Cardiac muscle cell (in vitro differentiated cells and primary cell): ENCODE results near the gene LMX1B. TPM values are rescaled to one million over a fixed set of nuclear protein-coding genes. Genes with fewer than 3 reads are reported as not detected.

ENCODE experiments used
- DNase-seq, 2 donors: peaks; one replicate each; pipeline versions ENCODE4 v3.0.0 to v3.0.0-alpha.2; 2010 to 2017; ENCODE audit warnings: low read depth in 1 of 2, low spot score in 1 of 2
- H3K27ac ChIP-seq: fragments of 200-600 bp; sonication (generic); 2 replicates; pipeline ENCODE4 v1.5.1; 2016
- H3K27me3 ChIP-seq: fragments of 200-600 bp; sonication (generic); 2 replicates; pipeline ENCODE4 v1.6.0; 2016; ENCODE audit warnings: control low read depth
- H3K36me3 ChIP-seq: fragments of 200-600 bp; sonication (generic); 2 replicates; pipeline ENCODE4 v1.5.1; 2016; ENCODE audit warnings: control low read depth
- H3K4me1 ChIP-seq: fragments of 200-600 bp; sonication (generic); 2 replicates; pipeline ENCODE4 v1.8.1; 2017; ENCODE audit warnings: low read depth, mild to moderate bottlenecking, mixed run types
- H3K4me3 ChIP-seq: fragments of 200-600 bp; sonication (generic); 2 replicates; pipeline ENCODE4 v1.5.1; 2016; ENCODE audit warnings: mild to moderate bottlenecking
- H3K9me3 ChIP-seq: fragments of 200-600 bp; sonication (generic); 2 replicates; pipeline ENCODE4 v1.5.1; 2017; ENCODE audit warnings: low read depth, mild to moderate bottlenecking, control low read depth
- polyA plus RNA-seq: library from polyadenylated mRNA; unstranded; fragments of >200 nt; fragmentation: Nextera tagmentation; extraction: Ambion mirVana; gene quantifications from 2 replicates; pipeline ENCODE4 v1.2.1, GENCODE V29; 2016
- total RNA-seq: library from RNA; depleted of rRNA; stranded (reverse); fragments of >200 nt; gene quantifications from 2 replicates; pipeline ENCODE4 v1.2.3, GENCODE V29; 2016
- TF ChIP-seq, protein P1 (sequence below): IDR thresholded peaks from 2 replicates; pipeline ENCODE4 v1.5.1; 2012; ENCODE audit warnings: low read depth, mild to moderate bottlenecking, low read length

Gene LMX1B
- total and polyA plus RNA-seq, 2 experiments from 2014 or later = not detected

DNA sequence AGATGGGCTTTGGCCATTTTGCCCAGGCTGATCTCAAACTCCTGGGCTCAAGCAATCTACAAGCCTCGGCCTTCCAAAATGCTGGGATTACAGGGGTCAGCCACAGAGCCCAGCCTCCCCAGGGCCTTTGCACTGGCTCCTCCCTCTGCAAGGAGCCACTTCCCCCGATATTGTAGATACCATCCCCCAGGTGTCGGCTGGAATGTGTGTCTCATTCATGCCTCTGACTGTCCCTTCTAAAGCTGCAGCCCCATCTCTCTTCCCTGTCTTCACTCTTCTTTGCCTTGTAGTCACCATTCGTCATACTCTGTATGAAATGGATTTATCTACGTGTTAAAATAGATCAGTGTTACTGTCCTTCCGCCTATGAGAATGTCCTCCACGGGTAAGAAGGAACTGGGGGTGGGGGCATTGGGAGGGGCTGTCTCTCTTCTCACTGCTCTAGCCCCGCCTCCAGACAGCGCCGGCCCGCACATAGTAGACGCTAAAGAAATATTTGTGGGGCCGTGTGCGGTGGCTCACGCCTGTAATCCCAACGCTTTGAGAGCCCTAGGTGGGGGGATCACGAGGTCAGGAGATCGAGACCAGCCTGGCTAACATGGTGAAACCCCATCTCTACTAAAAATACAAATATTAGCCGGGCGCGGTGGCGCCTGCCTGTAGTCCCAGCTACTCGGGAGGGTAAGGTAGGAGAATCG is 68.5 kb downstream of the LMX1B start:
- no peak overlapping the region for H3K4me3 ChIP-seq

DNA sequence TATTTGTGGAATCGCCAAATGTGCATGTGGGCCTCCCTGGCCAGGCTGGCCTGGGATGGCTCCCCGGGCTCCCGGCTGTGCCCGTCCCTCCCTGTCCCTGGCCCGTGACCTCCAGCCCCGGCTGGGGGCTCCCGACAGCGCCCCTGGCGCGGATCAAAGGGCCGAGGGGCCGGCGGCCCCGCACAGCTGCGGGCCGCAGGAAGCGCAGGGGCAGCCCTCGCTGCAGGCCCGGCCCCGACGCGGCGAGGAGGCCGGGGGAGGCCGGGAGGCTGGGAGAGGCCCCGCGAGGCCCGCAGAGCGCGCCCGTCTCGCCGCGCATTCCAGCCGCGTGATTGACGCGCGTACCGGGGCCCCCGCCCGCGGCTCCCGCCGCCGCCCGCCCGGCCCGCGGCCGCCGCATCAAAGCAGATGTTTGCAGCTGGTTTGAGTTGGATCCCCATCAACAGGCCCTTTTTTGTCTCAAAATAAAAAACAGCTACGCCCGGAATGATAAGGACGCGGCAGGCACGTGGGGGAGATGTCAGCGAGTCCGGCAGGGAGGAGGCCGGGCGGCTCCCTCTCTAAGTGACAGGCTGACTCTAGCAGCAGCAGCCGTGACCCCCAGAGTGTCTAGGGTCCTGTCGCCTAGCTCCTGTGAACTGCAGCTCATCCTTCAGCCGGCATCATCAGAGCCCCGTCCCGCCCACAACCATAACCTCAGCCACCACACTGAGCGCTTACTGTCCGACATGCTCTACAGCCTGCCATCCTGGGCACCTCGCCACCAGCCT is 69.4 kb downstream of the LMX1B start:
- H3K9me3 ChIP-seq = no peaks in the 10 kb centered on the region

More for the DNA sequence above, 68.5 kb downstream of the LMX1B start:
- DNase-seq = no peak
- no peaks in the 10 kb centered on the region for H3K4me1 ChIP-seq
- no peaks in the 10 kb centered on the region for H3K9me3 ChIP-seq
- H3K27ac ChIP-seq = no peak overlapping the region
- no peaks in the 10 kb centered on the region for H3K36me3 ChIP-seq
- TF ChIP-seq, protein P1, sequence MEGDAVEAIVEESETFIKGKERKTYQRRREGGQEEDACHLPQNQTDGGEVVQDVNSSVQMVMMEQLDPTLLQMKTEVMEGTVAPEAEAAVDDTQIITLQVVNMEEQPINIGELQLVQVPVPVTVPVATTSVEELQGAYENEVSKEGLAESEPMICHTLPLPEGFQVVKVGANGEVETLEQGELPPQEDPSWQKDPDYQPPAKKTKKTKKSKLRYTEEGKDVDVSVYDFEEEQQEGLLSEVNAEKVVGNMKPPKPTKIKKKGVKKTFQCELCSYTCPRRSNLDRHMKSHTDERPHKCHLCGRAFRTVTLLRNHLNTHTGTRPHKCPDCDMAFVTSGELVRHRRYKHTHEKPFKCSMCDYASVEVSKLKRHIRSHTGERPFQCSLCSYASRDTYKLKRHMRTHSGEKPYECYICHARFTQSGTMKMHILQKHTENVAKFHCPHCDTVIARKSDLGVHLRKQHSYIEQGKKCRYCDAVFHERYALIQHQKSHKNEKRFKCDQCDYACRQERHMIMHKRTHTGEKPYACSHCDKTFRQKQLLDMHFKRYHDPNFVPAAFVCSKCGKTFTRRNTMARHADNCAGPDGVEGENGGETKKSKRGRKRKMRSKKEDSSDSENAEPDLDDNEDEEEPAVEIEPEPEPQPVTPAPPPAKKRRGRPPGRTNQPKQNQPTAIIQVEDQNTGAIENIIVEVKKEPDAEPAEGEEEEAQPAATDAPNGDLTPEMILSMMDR = no peak
- peaks cover 100% of the 10 kb centered on the region for H3K27me3 ChIP-seq

DNA sequence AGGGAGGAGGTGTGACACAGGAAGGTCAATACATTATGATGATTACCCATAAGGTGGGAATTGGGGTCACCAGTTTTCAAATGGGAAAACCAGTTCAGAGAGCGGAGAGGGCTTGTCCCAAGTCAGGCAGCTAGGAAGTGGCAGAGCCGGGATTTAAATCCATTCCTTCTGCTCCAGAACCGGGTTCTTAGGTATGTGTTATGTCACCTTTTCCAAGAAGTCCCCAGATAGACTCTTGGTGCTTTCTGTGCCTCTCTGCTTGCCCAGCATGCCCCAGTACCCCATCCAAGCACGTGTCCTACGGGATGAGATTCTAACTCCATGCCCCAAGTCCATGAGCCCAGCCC is 69.9 kb downstream of the LMX1B start:
- H3K27me3 ChIP-seq = peaks cover 100% of the 10 kb centered on the region
- no peaks in the 10 kb centered on the region for H3K36me3 ChIP-seq
- TF ChIP-seq, protein P1 = no peak
- DNase-seq = no peak
- H3K9me3 ChIP-seq = no peaks in the 10 kb centered on the region
- H3K4me1 ChIP-seq = no peaks in the 10 kb centered on the region
- no peak overlapping the region for H3K27ac ChIP-seq
- H3K4me3 ChIP-seq = no peak overlapping the region

More for the DNA sequence above, 69.4 kb downstream of the LMX1B start:
- TF ChIP-seq, protein P1 = no peak
- no peak overlapping the region for H3K4me3 ChIP-seq
- DNase-seq = no peak
- H3K4me1 ChIP-seq = no peaks in the 10 kb centered on the region
- no peak overlapping the region for H3K27ac ChIP-seq
- H3K36me3 ChIP-seq = no peaks in the 10 kb centered on the region
- H3K27me3 ChIP-seq = peaks cover 100% of the 10 kb centered on the region

DNA sequence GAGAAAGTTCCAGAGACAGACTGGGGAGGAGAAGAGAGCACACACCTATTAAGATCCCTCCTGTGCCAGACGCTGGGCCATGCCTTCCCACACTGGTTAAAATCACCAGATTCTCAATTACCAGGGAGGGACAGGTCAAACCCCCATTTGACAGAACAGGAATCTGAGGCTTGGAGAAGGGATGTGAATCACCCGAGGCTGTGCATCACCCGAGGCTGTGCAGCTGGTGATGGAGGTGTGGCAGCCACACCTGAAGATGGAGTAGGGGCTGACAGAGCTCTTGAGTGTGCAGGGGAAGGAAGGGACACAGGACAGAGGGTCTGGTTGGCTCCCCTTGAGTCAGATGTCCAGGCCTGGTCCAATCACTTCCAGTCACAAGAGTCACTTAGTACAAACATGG is 70.6 kb downstream of the LMX1B start:
- no peaks in the 10 kb centered on the region for H3K36me3 ChIP-seq
- H3K4me1 ChIP-seq = no peaks in the 10 kb centered on the region
- no peak overlapping the region for H3K27ac ChIP-seq
- H3K27me3 ChIP-seq = peaks cover 100% of the 10 kb centered on the region
- no peak for DNase-seq
- H3K4me3 ChIP-seq = no peak overlapping the region
- no peaks in the 10 kb centered on the region for H3K9me3 ChIP-seq
- TF ChIP-seq, protein P1 = no peak

DNA sequence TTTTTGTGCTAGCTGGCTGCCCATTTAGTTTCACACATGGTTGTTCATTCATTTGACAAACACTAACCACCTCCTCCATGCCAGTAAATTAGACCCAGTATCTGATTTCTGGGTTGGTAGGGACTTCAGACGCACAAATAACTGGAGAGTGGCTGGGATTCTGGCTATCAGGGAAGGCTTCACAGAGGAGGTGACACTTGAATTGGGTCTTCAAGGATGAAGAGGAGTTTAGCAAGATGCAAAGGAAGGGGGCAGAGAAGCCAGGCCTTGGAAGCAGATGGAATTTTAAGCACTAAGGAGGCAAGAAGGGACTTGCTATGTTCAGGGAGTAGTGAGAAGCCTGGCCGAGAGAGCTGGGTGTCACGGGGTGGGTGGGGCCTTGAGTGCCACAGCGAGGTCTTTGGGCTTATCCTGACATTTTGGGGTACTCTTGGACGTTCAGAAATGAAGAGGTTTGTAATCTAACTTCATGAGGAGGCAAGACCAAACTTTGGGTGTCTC is 71.3 kb downstream of the LMX1B start:
- no peak for DNase-seq
- H3K27me3 ChIP-seq = peaks cover 100% of the 10 kb centered on the region
- no peak overlapping the region for H3K27ac ChIP-seq

More for the DNA sequence above, 71.3 kb downstream of the LMX1B start:
- TF ChIP-seq, protein P1 = no peak
- Histone ChIP-seq H3K4me3 (no peak overlapping the region), H3K36me3 (no peaks in the 10 kb centered on the region), H3K9me3 (no peaks in the 10 kb centered on the region), H3K4me1 (no peaks in the 10 kb centered on the region)
